ENCODE results near the gene DPYD. TPM values are rescaled to one million over a fixed set of nuclear protein-coding genes. Genes with fewer than 3 reads are reported as not detected.

Gene DPYD
- total RNA-seq, 4 donors from 2014 or later = 30.6 to 58.4 (median 35.4) TPM

- H3K27me3 ChIP-seq = no peaks in the 10 kb centered on the region
- peaks cover 0 to 3% (median 0%) of the 10 kb centered on the region in 3 donors for H3K9me3 ChIP-seq
- H3K27ac ChIP-seq = no peak overlapping the region
- DNase-seq = no peak
- H3K4me3 ChIP-seq = no peak overlapping the region
- TF ChIP-seq CTCF (IDR thresholded peaks at IDR 0.05) = no peak
- TF ChIP-seq POLR2A (IDR thresholded peaks at IDR 0.05) = no peak
- H3K4me1 ChIP-seq = no peaks in the 10 kb centered on the region
- peaks cover 0 to 16% (median 0%) of the 10 kb centered on the region in 3 donors for H3K36me3 ChIP-seq
- 100% methylated on average over 1 of the region's 1 CpG for WGBS, 2 donors
- intact Hi-C loops (cut with DNase I) = no loop called here
Measured at GRCh38 chr1:97841338-97841737, 79.5 kb downstream of the DPYD start.

GRCh38 chr1:97837161-97837560, 83.7 kb downstream of the DPYD start:
- intact Hi-C loops (cut with DNase I) = no loop called here
- Histone ChIP-seq H3K4me3 (no peak overlapping the region), H3K36me3 (no peaks in the 10 kb centered on the region), H3K27me3 (no peaks in the 10 kb centered on the region), H3K27ac (no peak overlapping the region), H3K4me1 (peaks cover 0 to 4% (median 0%) of the 10 kb centered on the region in 3 donors), H3K9me3 (no peaks in the 10 kb centered on the region)
- WGBS, 2 donors = 31 to 46% methylated on average over 1 of the region's 1 CpG
- DNase-seq = no peak
- no peak for TF ChIP-seq POLR2A (IDR thresholded peaks at IDR 0.05)
- no peak for TF ChIP-seq CTCF (IDR thresholded peaks at IDR 0.05)

- H3K27ac ChIP-seq = no peak overlapping the region
- H3K9me3 ChIP-seq = no peaks in the 10 kb centered on the region
- no peak for DNase-seq
- no peak overlapping the region for H3K4me3 ChIP-seq
- intact Hi-C loops (cut with DNase I) = no loop called here
- no peaks in the 10 kb centered on the region for H3K27me3 ChIP-seq
- H3K4me1 ChIP-seq = peaks cover 0 to 5% (median 0%) of the 10 kb centered on the region in 3 donors
- TF ChIP-seq POLR2A (IDR thresholded peaks at IDR 0.05) = no peak
- no peak for TF ChIP-seq CTCF (IDR thresholded peaks at IDR 0.05)
- H3K36me3 ChIP-seq = no peaks in the 10 kb centered on the region
Measured at GRCh38 chr1:97834899-97835298, 85.9 kb downstream of the DPYD start.

GRCh38 chr1:97833881-97834280, 87.0 kb downstream of the DPYD start:
- no peaks in the 10 kb centered on the region for H3K36me3 ChIP-seq
- no peak for DNase-seq
- no peak overlapping the region for H3K4me3 ChIP-seq
- no peaks in the 10 kb centered on the region for H3K27me3 ChIP-seq
- peaks cover 0 to 5% (median 0%) of the 10 kb centered on the region in 3 donors for H3K4me1 ChIP-seq
- intact Hi-C loops (cut with DNase I) = no loop called here
- H3K9me3 ChIP-seq = no peaks in the 10 kb centered on the region
- TF ChIP-seq POLR2A (IDR thresholded peaks at IDR 0.05) (no peak), CTCF (IDR thresholded peaks at IDR 0.05) (no peak)
- WGBS, 2 donors = 81 to 92% methylated on average over 2 of the region's 2 CpGs
- H3K27ac ChIP-seq = no peak overlapping the region

GRCh38 chr1:97832481-97832880, 88.4 kb downstream of the DPYD start:
- no peak overlapping the region for H3K27ac ChIP-seq
- H3K27me3 ChIP-seq = no peaks in the 10 kb centered on the region
- H3K9me3 ChIP-seq = no peaks in the 10 kb centered on the region
- peaks cover 0 to 5% (median 0%) of the 10 kb centered on the region in 3 donors for H3K4me1 ChIP-seq
- TF ChIP-seq POLR2A (IDR thresholded peaks at IDR 0.05) = no peak
- no peak for TF ChIP-seq CTCF (IDR thresholded peaks at IDR 0.05)
- no peak for DNase-seq
- intact Hi-C loops (cut with DNase I) = no loop called here
- no peak overlapping the region for H3K4me3 ChIP-seq
- WGBS, 2 donors = 47 to 77% methylated on average over 1 of the region's 1 CpG
- H3K36me3 ChIP-seq = no peaks in the 10 kb centered on the region
